HuH-7 (cell line): Measurements from ENCODE around the gene ABCD1.
A peak's percentile ranks its signal among the peaks of the same experiment; 100 is the strongest.
"Not testable (repeated sequence)": the region's sequence is repeated elsewhere in the genome, so short reads cannot be mapped to it uniquely, and the experiment has no call there.

Source experiments
- DNase-seq: peaks from one replicate; pipeline ENCODE4 v3.0.0; 2011; ENCODE audit warnings: low spot score

Gene ABCD1

DNA sequence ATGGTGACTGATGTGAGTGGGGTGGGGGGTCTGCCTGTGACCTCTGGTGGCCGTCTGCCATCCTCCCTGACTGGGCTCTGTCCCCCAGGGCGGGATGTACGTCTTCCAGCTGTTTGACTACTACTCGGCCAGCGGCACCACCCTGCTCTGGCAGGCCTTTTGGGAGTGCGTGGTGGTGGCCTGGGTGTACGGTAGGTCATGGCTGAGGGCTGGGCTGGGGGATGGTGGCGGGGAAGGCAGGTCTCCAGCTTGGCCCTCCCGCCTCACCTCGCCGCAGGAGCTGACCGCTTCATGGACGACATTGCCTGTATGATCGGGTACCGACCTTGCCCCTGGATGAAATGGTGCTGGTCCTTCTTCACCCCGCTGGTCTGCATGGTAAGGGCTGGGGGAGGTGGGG, 30.4 kb upstream of the ABCD1 start:
- DNase-seq, result not testable (repeated sequence)

DNA sequence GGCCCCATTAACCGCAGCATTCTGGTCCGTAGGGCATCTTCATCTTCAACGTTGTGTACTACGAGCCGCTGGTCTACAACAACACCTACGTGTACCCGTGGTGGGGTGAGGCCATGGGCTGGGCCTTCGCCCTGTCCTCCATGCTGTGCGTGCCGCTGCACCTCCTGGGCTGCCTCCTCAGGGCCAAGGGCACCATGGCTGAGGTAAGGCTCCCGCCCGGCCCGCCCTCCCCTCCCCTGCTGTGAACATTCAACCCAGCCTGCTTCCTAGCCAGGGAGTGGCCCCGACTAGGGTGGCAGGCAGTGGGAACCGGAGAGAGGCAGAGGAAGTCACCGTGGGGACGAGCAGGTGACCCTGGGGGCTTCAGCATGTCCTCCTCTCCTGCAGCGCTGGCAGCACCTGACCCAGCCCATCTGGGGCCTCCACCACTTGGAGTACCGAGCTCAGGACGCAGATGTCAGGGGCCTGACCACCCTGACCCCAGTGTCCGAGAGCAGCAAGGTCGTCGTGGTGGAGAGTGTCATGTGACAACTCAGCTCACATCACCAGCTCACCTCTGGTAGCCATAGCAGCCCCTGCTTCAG, 29.9 kb upstream of the ABCD1 start:
- no peak for DNase-seq

DNA sequence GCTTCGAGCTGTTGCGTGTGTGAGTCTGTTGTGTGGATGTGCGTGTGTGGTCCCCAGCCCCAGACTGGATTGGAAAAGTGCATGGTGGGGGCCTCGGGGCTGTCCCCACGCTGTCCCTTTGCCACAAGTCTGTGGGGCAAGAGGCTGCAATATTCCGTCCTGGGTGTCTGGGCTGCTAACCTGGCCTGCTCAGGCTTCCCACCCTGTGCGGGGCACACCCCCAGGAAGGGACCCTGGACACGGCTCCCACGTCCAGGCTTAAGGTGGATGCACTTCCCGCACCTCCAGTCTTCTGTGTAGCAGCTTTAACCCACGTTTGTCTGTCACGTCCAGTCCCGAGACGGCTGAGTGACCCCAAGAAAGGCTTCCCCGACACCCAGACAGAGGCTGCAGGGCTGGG, 28.6 kb upstream of the ABCD1 start:
- no peak for DNase-seq

DNA sequence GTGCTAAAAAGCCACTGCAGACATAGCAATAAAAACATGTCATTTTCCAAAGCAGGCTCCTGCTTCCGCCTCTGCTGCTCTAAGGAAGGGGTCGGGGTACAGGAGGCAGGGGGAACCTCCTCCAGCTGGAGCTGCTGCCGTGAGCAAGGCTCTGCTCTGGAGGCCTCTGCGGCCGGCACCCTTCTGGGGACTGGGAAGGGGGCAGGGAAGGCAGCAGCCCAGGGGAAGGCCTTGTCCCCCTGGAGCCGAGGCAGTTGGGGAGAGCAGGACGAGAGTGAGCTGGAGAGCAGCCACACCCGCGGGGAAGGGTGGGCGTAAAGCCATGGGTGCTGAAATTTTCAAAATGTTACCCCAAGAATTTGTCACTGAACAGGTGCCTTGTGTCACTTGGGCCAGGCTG, 28.1 kb upstream of the ABCD1 start:
- DNase-seq, result not testable (repeated sequence)

DNA sequence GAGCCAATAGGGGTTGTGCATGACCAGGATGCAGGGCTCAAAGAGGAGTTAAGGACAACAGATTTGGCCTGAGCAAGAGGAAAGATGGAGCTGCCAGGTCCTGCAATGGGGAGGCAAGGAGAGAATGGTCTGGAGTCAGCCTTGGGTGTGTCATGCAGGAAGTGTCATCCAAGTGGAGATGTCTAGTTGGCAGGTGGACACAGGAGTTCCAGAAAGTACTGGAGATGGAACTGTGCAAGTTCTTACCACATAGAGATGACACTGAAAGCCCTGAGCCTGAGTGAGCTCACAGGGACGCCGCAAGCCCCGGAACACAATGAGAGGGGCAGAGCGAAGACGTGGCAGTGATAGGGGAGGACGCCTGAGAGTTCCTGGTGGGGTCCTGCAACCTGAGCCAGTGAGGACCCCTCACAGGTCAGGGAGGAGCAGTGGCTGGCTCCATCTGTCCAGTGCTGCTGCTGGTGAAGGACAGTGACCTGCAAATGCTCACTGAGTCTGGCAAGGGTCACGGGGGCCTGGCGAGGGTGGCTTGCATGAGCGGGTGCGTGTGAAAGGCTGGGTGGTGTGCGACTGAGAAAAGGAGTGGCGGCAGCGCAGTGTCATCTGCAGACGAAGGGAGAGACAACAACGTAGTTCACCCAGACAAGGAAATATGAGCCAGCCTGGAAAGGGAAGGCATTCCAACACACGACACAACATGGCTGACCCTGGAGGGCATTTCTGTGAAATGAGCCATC, 27.5 kb upstream of the ABCD1 start:
- DNase-seq, result not testable (repeated sequence)

DNA sequence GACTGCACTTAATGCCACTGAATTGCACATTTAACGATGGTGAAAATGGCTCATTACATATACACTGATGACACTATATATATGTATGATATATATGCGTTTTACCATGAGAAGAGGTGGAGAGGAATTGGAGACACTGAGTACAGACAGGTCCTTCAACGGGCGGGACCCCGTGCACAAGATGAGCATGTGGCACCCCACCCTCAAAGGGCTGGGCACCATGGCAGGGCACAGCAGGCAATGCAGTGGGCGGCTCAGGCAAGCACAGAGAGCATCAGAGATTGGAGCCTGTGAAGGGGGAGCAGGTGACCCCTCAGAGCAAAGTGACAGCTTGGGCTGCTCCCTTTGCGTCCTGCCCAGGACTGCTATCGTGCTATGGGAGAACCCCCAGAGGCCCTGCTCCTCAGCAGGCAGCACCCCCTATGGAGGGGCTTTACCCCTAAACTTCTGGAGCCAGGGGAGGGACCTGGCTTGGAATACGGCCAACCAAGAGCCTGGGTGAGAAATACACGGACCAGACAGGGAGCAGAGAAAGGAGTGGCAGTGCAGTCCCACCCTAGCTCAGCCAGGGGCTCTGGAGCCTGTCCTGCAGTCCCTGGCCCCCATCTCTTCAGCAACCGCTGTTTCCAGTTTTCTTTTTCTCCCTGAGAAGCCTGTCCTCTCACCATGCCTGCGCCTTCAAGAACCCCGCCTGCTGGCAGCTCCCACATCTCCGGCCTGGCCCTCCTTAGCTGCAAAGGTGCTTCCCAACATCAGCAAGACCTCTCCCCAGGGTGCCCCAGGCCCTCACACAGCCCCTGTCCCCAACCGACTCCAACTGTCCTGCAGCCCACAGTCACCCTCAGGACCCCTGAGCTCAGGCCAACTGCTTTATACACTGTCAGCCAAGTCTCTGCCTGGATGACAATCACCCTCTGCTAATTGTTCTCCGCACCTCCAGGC, 26.5 kb upstream of the ABCD1 start:
- no peak for DNase-seq

DNA sequence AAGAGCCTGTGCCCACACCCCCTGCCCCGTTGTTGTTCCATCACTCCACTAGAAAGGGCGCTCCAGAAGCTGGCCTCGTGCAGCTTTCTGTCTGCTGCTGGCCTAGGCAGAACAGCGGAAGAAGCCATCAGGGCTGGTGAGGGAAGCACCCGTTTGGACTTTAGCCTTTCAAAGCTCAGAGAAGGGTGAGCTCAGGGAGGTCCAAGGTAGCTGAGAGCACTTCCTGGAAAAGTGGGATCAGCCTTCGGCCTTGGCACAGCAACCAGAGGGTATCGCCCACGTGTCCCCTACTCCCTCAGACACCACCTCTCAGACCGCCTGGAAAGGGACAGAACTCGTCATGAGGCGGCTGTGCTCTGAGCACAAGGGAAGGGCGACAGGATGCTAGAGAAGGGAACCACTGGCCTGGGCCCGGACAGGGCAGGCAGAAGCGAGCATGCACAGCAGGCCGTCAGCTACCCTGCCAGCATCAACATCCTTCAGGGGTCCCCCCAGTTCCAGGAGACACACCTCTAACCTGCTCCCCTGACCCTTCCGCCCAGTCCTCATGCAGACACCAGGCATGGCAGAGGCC, 25.4 kb upstream of the ABCD1 start:
- DNase-seq, result not testable (repeated sequence)

DNA sequence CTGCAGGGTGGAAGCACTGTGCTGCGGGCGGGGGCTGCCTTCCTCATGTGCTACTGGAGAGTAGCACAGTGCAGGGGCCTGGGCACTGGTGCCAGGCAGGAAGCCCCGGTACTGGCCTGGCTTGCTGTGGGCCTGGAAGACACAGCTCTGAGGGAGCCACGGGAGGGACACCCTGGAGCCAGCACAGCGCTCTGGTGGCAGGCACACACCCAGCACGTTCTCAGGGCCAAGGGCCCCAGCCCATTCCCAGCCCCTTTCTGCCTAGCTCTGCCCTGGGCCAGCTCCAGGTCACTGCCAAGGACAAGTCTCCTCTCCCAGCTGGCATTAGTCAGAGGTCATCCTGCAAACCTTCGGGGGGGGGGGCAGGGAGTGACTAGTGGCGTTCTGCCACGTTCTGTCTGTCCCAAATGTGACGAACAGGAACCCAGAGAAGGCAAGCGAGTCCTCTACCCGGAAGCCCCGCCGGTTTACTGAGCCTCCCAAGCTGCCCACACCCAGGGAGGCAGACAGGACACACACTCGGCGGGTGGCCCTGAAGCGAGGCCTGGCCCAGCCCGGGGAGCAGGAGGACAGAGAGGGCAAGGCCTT, 24.8 kb upstream of the ABCD1 start:
- DNase-seq, result not testable (repeated sequence)

DNA sequence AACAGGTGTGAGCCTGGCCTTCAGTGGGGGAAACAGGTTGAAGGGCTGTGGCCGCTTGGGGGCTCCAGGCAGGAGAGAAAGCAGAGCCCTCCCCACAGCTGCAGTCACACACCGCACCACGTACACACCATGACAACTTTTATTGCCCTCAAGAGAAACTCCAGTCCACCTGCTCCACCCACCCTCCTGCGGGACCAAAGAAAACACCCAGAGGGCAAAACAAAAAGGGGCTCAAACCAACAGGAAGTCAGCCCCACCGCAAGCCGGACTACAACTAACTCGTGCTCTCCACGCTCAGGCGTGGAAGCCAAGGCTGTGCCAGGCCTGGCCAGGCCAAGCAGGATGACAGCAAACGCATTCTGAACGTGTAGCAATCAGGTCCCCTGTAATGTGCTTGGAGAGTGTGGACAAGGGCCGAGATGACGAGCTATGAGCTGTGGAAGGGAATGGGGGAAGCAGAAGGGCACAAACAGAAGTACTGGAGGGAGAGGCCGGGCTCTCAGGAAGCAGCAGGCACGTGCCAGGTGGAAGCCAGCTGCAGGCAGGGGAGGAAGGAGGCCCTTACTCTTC, 24.2 kb upstream of the ABCD1 start:
- DNase-seq, result no peak

DNA sequence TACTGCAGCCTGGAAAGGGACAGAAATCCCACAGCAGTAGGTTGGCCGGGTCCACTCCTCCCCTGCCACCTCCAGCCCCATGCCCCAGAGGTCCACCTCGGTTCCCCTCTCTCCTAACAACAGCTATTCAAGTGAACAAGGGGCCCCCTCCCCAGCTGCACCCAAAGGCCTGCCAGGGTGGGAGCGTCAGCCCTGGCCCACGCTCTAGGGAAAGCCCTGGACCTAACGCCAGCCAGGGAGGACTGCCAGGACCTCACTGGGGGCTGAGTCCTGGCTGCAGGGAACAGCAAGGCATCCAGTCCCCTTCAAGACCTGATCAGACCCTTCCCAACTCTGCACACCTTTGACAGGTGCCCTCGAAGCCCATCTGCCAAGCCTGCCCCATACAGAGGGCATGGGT, 23.7 kb upstream of the ABCD1 start:
- no peak for DNase-seq

DNA sequence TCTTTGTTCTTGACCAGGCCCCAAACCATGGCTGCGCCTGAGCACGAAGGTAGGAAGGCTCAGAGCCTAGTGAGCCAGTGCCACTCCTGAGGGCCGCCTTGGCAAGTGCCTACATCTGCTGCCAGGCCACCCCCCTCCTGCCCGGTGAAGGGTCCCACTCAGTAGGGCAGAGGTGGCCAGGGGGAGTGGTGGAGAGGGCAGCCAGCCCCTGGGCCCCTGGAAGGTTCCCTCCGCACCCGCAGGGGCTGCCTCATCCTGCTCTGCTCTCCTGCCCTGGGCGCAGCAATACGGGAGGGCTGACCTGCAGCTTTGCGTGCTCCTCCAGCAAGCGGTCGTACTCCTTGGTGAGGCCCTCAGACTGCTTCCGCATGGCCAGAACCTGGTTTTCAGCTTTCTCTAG, 22.9 kb upstream of the ABCD1 start:
- DNase-seq, result no peak

DNA sequence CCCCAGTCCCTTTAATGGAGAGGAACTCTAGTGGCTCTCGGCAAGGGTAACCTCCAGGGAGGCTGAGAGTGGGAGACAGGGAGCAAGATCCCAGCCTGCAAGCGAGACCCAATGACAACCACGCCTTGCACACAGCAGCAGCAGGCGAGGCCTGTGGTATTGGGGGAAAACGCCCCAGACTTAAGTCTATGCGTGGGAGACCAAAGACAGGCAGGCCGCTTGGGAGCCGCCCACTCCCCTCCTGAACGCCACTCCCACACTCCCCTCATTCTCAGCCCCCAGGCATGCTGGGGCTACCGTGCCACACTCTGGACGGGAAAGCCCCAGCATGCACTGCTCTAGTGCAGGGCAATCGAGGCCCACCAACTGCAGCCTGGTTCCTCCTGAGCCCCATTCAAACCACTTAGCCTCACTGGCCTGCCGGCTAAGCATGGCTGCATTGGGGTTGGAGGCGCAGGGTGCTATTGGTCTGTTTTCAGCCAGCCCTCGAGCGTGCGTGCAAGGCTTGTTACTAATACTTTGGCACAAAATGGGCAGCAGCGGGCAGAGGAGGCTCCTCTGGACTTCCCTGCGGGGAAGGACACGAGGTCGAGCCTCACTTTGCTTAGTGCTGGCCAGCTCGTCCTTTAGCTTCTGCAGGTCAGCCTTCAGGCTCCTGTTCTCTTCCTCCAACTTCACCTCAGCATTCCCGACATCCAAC, 22.2 kb upstream of the ABCD1 start:
- no peak for DNase-seq

DNA sequence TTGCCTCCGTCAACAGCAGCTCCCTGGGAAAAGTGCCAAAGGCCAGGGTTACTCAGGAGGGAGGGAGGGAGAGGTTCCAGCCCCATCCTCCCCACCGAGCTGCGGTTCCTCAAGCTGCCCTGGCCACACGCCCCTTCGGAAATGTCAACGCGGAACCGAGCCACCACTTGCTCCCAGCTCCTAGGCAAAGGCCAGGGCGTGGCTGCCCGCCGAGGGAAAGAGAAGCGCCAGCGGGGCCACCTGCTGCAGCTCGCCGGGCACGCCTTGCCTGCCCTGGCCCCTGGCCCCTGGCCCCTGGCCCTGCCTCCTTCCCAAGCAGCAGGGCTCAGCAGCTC, 21.7 kb upstream of the ABCD1 start:
- no peak for DNase-seq

DNA sequence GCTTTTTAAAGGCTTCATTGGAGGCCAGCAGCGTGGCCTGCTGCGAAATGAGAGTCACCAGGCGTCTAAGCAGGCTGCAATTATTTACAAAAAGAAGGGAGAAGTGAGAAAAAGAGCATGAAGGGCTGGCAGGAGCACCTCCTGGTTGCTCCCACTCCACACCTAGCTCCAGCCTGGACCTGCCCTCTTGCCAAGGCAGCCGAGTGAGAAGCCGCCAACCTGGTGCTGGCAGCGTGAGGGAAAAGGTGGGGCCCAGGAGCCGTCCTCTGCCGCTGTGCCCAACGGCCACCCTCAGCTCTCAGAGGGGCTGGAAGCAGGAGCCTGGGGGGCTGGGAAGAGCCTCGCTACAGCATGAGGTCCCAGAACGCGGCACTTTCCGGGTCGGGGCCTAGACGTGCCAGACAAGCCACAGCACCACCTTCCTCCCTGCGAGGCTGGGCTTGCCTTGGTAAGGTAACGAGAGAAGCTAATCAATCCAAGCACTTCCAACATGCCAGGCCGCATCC, 20.6 kb upstream of the ABCD1 start:
- no peak for DNase-seq

DNA sequence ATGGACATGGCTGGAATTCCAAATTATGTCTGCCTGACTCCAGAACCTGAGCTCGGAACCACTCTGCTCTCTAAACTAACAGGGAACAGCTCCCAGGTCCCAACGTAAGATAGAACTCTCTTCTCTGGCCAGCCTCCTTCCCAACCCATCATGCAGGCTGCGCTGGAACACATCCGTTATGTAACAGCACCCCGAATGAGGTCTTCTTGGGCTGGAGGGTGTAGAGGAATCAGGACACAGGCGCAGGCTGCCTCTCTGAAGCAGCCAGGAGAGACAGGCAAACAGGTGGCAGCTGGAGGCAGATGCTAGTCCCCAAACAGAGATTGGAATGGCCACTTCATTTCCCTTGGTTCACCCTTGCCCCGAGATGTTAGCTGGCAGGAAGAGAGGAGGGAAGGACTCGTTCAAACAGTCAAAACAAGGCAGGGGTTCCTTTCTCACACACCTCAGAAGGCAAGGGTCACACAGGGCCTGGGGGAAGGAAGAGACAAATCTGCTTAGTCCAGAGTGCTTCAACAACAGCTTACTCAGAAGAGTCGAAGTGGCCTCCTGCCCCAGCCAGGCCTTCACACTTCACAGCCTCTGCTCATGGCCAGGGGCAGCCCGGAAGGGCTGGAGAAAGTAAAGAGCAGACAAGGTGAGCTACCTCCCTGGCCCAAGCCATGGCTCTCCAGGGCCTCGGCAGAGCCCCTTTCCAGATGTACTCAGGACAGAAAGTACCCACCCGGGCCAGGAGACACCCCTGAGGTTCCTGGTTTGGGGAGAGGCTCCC, 19.8 kb upstream of the ABCD1 start:
- not testable (repeated sequence) for DNase-seq

DNA sequence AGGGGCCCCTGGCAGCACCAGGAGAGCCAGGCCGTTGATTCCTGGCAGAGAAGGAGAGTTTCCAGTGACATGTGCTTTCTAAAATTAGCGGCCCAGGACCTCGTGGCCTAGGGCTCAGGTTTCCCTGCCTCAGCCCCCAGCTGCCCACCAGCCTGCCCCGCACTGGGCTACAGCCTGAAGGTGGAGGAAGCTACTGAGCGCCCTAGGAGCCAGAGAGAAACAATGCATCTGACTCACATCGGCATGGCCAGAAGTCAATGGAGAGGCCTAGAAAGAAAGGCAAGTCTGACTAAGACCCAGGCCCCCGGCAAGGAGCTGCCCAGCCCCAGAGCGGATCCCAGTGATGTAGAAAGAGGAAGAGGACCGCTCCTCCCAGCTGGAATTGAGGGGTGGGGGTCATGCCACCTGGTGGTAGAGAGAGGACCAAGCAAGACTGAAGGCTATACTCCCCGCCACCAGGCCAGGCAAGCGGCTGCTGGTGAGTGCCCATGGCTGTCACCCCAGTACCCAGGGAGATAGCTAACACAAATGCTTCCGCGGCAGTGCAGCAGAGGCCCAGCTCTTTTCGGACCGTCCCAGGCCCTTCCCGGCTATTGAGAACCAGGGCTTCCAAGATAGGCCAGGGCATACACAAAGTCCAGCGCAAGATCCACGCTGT, 19.1 kb upstream of the ABCD1 start:
- not testable (repeated sequence) for DNase-seq

DNA sequence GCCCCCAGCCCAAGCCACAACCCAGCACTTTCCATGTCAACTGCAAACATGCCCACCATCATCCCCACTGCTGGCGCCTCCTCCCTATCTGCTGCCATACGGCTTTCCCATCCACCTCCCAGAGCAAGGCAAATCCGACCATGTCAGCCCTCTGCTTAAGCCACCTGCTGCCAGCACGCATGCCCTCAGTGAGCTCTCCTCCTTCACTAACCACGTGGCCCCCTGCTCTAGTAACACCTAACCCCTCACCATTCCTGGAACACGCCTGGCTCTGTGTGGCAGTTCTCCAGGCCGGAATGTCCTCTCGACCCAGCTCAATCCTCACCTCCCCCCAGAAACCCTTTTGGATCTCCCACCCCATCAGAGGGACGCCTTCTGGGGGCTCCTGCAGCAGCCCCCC, 17.9 kb upstream of the ABCD1 start:
- DNase-seq, result no peak

DNA sequence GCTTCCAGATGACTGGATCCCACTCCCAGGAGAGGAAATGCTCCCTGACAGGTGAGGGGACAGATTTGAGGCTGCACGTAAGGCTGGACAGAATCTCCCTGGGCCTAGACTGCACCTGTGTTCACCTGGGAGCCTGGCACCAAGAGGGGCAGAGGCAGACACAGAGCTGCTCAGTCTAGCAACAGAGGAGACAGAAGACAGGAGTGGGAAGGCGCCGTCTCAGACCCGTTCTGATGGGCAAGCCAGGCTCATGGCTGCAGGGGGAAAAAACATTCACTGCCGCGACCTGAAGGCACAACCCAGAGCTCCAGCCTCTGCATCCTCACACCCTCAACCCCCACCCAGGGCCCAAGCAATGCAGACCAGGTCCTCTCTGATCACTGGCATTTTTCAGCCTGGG, 17.2 kb upstream of the ABCD1 start:
- DNase-seq, result no peak

DNA sequence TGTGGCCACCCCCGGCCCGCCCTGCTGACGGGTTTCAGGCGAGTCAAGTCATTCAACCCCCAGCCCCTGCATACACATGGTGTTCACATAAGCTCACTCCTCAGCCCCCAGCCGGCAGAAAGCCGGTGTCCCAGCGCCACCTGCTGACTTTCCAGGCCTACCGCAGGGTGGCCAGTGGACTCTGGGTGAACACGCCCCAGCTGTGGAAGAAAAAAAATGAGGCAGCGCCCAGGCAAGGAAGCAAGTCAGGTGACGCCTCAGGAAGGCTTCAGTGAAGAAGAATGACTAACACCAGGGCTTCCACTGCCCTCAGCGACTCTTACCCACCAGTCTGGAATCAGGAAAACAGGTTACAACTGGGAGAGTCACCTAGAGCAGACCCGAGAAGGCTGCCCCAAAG, 16.2 kb upstream of the ABCD1 start:
- peak; percentile 81 for DNase-seq
